ENCODE results near the gene PCK2.

Gene PCK2

DNA sequence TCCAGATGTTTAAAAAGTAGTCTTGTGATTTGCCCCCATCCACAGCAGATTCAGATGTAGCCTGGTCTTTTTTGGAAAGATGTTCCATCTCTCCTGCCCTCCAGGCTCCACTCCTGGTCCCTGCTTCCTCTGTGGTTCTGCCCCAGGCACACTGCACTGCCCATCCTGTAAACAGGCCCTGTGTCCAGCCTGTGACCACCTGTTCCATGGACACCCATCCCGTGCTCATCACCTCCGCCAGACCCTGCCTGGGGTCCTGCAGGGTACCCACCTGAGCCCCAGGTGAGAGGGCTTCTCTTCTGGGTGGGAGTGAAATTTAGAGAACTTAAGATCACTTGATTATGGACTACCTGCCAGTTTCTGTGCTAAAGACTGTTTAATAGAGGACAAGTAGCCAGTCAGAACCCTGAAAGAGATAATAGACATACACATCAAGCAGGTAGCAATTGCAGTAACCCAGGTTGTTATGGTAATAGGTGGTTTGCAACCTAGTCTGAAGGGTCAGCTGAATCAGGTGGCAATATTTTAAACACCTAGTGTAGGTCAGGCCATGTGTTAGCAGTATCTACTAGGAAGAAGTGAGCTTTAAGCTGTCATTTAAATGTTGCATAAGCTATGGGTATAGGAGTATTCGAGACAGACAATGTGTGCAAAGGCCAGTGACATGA is 55.3 kb downstream of the PCK2 start:
- peaks cover 30 to 59% of the 10 kb centered on the region in 2 experiments for H3K36me3 ChIP-seq (ENCODE audit: control insufficient read depth in 2 of 2, insufficient read depth in 1 of 2, low read length in 2 of 2)
- POLR2A ChIA-PET = interaction anchor here (1.0 to 3.3 kb wide), 3 partner anchors 8 to 35 kb away, joined by 3 to 20 read pairs (median 7); partner anchors contain the start of genes DCAF11, EMC9, NRL and PSME1
- peaks cover 8% of the 10 kb centered on the region for H3K4me1 ChIP-seq (ENCODE audit: control insufficient read depth, insufficient read depth, low read length)
- no peaks in the 10 kb centered on the region for H3K9me3 ChIP-seq (ENCODE audit: control insufficient read depth, insufficient read depth, low read depth, low read length)
- H3K27ac ChIP-seq (ENCODE audit: extremely low read depth, low read depth, low read length) = no peak overlapping the region
- no peak overlapping the region for H3K4me3 ChIP-seq (ENCODE audit: low read depth, low read length)
- TF ChIP-seq KLF1 (tag by site-specific recombination; IDR thresholded peaks at IDR 0.05) (no peak), ZNF664 (tag by site-specific recombination; IDR thresholded peaks at IDR 0.05) (no peak), ZNF114 (tag by site-specific recombination; IDR thresholded peaks at IDR 0.05) (no peak), ZNF274 (IDR thresholded peaks at IDR 0.05; ENCODE audit: low read length) (no peak), ZNF274 (tag by site-specific recombination; IDR thresholded peaks at IDR 0.05; ENCODE audit: borderline replicate concordance) (no peak), ZSCAN23 (tag by site-specific recombination; IDR thresholded peaks at IDR 0.05) (no peak), ZFP37 (tag by site-specific recombination; IDR thresholded peaks at IDR 0.05) (no peak), ZNF843 (tag by site-specific recombination; IDR thresholded peaks at IDR 0.05) (no peak), ZNF292 (tag by site-specific recombination; IDR thresholded peaks at IDR 0.05; ENCODE audit: borderline replicate concordance, low read depth) (no peak)
- TF ChIP-seq, protein P1, sequence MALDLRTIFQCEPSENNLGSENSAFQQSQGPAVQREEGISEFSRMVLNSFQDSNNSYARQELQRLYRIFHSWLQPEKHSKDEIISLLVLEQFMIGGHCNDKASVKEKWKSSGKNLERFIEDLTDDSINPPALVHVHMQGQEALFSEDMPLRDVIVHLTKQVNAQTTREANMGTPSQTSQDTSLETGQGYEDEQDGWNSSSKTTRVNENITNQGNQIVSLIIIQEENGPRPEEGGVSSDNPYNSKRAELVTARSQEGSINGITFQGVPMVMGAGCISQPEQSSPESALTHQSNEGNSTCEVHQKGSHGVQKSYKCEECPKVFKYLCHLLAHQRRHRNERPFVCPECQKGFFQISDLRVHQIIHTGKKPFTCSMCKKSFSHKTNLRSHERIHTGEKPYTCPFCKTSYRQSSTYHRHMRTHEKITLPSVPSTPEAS (tag by site-specific recombination; IDR thresholded peaks at IDR 0.05) = no peak
- TF ChIP-seq, protein P2, sequence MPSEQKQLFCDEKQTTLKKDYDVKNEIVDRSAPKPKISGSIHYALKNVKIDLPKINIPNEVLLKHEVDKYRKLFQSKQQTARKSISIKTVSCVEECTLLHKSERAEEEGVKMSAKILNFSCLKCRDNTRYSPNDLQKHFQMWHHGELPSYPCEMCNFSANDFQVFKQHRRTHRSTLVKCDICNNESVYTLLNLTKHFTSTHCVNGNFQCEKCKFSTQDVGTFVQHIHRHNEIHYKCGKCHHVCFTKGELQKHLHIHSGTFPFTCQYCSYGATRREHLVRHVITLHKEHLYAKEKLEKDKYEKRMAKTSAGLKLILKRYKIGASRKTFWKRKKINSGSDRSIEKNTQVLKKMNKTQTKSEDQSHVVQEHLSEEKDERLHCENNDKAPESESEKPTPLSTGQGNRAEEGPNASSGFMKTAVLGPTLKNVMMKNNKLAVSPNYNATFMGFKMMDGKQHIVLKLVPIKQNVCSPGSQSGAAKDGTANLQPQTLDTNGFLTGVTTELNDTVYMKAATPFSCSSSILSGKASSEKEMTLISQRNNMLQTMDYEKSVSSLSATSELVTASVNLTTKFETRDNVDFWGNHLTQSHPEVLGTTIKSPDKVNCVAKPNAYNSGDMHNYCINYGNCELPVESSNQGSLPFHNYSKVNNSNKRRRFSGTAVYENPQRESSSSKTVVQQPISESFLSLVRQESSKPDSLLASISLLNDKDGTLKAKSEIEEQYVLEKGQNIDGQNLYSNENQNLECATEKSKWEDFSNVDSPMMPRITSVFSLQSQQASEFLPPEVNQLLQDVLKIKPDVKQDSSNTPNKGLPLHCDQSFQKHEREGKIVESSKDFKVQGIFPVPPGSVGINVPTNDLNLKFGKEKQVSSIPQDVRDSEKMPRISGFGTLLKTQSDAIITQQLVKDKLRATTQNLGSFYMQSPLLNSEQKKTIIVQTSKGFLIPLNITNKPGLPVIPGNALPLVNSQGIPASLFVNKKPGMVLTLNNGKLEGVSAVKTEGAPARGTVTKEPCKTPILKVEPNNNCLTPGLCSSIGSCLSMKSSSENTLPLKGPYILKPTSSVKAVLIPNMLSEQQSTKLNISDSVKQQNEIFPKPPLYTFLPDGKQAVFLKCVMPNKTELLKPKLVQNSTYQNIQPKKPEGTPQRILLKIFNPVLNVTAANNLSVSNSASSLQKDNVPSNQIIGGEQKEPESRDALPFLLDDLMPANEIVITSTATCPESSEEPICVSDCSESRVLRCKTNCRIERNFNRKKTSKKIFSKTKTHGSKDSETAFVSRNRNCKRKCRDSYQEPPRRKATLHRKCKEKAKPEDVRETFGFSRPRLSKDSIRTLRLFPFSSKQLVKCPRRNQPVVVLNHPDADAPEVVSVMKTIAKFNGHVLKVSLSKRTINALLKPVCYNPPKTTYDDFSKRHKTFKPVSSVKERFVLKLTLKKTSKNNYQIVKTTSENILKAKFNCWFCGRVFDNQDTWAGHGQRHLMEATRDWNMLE (tag by site-specific recombination; conservative IDR thresholded peaks at IDR 0.05; ENCODE audit: low read depth) = no peak
- CTCF ChIA-PET = interaction anchor here (0.6 to 3.7 kb wide), 2 partner anchors 12 to 15 kb away, joined by 3 to 34 read pairs; partner anchors contain the start of gene IRF9

DNA sequence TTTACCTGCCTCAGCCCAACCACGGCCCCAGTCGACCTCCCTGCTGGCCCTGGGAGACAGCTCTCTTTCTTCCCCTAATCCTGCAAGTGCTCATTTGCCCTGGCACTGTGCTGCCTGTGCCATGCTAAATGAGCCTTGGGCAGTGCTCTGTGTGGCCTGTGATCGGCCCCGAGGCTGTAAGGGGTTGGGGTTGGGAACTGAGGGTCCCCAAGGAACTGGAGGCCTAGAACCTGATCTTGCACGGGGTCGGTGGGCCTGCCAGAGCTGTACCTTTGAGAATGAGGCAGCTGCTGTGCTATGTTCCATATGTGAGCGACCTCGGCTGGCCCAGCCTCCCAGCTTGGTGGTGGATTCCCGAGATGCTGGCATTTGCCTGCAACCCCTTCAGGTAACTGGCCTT is 56.0 kb downstream of the PCK2 start:
- Histone ChIP-seq H3K4me3 (ENCODE audit: low read depth, low read length) (no peak overlapping the region), H3K9me3 (ENCODE audit: control insufficient read depth, insufficient read depth, low read depth, low read length) (no peaks in the 10 kb centered on the region), H3K27ac (ENCODE audit: extremely low read depth, low read depth, low read length) (no peak overlapping the region), H3K4me1 (ENCODE audit: control insufficient read depth, insufficient read depth, low read length) (peaks cover 8% of the 10 kb centered on the region), H3K36me3 (ENCODE audit: control insufficient read depth in 2 of 2, insufficient read depth in 1 of 2, low read length in 2 of 2) (peaks cover 37 to 60% of the 10 kb centered on the region in 2 experiments)
- TF ChIP-seq, protein P3, sequence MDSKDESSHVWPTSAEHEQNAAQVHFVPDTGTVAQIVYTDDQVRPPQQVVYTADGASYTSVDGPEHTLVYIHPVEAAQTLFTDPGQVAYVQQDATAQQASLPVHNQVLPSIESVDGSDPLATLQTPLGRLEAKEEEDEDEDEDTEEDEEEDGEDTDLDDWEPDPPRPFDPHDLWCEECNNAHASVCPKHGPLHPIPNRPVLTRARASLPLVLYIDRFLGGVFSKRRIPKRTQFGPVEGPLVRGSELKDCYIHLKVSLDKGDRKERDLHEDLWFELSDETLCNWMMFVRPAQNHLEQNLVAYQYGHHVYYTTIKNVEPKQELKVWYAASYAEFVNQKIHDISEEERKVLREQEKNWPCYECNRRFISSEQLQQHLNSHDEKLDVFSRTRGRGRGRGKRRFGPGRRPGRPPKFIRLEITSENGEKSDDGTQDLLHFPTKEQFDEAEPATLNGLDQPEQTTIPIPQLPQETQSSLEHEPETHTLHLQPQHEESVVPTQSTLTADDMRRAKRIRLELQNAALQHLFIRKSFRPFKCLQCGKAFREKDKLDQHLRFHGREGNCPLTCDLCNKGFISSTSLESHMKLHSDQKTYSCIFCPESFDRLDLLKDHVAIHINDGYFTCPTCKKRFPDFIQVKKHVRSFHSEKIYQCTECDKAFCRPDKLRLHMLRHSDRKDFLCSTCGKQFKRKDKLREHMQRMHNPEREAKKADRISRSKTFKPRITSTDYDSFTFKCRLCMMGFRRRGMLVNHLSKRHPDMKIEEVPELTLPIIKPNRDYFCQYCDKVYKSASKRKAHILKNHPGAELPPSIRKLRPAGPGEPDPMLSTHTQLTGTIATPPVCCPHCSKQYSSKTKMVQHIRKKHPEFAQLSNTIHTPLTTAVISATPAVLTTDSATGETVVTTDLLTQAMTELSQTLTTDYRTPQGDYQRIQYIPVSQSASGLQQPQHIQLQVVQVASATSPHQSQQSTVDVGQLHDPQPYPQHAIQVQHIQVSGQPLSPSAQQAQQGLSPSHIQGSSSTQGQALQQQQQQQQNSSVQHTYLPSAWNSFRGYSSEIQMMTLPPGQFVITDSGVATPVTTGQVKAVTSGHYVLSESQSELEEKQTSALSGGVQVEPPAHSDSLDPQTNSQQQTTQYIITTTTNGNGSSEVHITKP (tag by site-specific recombination; IDR thresholded peaks at IDR 0.05) = no peak
- TF ChIP-seq GLI4 (tag by site-specific recombination; IDR thresholded peaks at IDR 0.05) (no peak), ZNF626 (tag by site-specific recombination; IDR thresholded peaks at IDR 0.05) (no peak)
- CTCF ChIA-PET = interaction anchor here (1.0 kb wide), 1 partner anchor 11 kb away, joined by 6 read pairs; the partner anchor contains the start of gene IRF9
- POLR2A ChIA-PET = interaction anchor here (1.0 to 3.3 kb wide), 2 partner anchors 9 to 14 kb away, joined by 3 to 20 read pairs; partner anchors contain the start of genes EMC9 and PSME1

Data from HEK293 (cell line).